ENCODE measurements around the gene GYG2.

Gene GYG2

DNA sequence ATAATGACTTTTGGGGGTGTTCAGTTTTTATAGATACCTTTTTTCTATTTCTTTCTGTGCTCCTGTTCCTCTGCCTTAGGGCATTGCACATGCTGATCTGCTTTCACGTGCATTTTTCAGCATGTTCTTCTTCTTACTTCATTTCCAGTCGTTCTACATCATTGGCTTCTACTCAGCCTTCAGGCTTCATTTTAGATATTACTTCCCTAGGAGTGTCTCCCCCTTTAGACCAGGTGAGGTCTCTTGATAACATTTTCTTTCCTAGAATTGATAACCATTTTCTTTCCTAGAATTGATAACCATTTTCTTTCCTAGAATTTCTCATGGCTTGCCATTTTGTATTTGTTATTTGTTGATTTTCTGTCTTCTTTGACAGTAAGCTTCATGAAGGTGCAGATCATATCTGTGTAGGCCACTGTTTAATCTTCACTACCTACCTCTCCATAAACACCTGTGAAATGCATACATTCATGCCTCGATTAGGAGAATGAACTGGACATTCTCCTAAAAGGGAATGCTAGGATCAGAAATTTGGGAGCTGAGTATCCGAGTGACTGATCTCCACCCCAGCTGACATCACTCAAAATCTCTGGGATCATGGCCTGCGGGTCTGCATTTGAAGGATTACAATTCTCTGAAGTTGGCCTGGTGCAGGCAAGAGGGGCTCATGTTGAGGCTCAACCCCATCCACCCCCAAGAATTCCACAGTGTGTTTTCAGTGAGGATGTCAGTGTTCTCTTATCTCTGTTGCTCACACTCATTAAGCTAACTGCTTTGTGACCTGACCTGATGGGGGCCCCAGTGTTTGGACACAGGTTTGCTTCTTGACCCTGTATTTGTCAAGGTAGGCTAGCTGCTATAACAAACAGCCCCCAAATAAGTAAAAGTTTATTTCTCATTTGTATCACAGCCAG is 45.7 kb downstream of the GYG2 start:
- no peaks in the 10 kb centered on the region for H3K9me3 ChIP-seq (ENCODE audit: control insufficient read depth, insufficient read depth, low read depth, low read length)
- no peak overlapping the region for H3K4me3 ChIP-seq (ENCODE audit: low read depth, low read length)
- no peak overlapping the region for H3K27ac ChIP-seq (ENCODE audit: extremely low read depth, low read depth, low read length)
- H3K36me3 ChIP-seq (ENCODE audit: control insufficient read depth in 2 of 2, insufficient read depth in 1 of 2, low read length in 2 of 2) = no peaks in the 10 kb centered on the region
- no peaks in the 10 kb centered on the region for H3K4me1 ChIP-seq (ENCODE audit: control insufficient read depth, insufficient read depth, low read length)
- no peak for TF ChIP-seq GLI4 (tag by site-specific recombination; IDR thresholded peaks at IDR 0.05)
- TF ChIP-seq ZBTB1 (tag by site-specific recombination; IDR thresholded peaks at IDR 0.05) = no peak
- TF ChIP-seq OVOL3 (tag by site-specific recombination; IDR thresholded peaks at IDR 0.05) = no peak
- TF ChIP-seq ZBTB48 (tag by site-specific recombination; IDR thresholded peaks at IDR 0.05) = no peak
- no peak for TF ChIP-seq ZNF416 (tag by site-specific recombination; IDR thresholded peaks at IDR 0.05)
- TF ChIP-seq ZBTB8A (tag by site-specific recombination; IDR thresholded peaks at IDR 0.05) = no peak
- TF ChIP-seq, protein P1, sequence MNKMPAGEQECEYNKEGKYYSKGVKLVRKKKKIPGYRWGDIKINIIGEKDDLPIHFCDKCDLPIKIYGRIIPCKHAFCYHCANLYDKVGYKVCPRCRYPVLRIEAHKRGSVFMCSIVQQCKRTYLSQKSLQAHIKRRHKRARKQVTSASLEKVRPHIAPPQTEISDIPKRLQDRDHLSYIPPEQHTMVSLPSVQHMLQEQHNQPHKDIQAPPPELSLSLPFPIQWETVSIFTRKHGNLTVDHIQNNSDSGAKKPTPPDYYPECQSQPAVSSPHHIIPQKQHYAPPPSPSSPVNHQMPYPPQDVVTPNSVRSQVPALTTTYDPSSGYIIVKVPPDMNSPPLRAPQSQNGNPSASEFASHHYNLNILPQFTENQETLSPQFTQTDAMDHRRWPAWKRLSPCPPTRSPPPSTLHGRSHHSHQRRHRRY (tag by site-specific recombination; IDR thresholded peaks at IDR 0.05) = no peak
- TF ChIP-seq, protein P2, sequence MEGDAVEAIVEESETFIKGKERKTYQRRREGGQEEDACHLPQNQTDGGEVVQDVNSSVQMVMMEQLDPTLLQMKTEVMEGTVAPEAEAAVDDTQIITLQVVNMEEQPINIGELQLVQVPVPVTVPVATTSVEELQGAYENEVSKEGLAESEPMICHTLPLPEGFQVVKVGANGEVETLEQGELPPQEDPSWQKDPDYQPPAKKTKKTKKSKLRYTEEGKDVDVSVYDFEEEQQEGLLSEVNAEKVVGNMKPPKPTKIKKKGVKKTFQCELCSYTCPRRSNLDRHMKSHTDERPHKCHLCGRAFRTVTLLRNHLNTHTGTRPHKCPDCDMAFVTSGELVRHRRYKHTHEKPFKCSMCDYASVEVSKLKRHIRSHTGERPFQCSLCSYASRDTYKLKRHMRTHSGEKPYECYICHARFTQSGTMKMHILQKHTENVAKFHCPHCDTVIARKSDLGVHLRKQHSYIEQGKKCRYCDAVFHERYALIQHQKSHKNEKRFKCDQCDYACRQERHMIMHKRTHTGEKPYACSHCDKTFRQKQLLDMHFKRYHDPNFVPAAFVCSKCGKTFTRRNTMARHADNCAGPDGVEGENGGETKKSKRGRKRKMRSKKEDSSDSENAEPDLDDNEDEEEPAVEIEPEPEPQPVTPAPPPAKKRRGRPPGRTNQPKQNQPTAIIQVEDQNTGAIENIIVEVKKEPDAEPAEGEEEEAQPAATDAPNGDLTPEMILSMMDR (tag by site-specific recombination; IDR thresholded peaks at IDR 0.05) = no peak
- TF ChIP-seq ZNF514 (tag by site-specific recombination; IDR thresholded peaks at IDR 0.05) = no peak
- TF ChIP-seq, protein P3, sequence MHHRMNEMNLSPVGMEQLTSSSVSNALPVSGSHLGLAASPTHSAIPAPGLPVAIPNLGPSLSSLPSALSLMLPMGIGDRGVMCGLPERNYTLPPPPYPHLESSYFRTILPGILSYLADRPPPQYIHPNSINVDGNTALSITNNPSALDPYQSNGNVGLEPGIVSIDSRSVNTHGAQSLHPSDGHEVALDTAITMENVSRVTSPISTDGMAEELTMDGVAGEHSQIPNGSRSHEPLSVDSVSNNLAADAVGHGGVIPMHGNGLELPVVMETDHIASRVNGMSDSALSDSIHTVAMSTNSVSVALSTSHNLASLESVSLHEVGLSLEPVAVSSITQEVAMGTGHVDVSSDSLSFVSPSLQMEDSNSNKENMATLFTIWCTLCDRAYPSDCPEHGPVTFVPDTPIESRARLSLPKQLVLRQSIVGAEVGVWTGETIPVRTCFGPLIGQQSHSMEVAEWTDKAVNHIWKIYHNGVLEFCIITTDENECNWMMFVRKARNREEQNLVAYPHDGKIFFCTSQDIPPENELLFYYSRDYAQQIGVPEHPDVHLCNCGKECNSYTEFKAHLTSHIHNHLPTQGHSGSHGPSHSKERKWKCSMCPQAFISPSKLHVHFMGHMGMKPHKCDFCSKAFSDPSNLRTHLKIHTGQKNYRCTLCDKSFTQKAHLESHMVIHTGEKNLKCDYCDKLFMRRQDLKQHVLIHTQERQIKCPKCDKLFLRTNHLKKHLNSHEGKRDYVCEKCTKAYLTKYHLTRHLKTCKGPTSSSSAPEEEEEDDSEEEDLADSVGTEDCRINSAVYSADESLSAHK (tag by site-specific recombination; IDR thresholded peaks at IDR 0.05) = no peak
- TF ChIP-seq ZNF660 (tag by site-specific recombination; IDR thresholded peaks at IDR 0.05) = no peak
- no peak for TF ChIP-seq ZNF324 (tag by site-specific recombination; IDR thresholded peaks at IDR 0.05)
- ChIA-PET POLR2A (no interaction called here), CTCF (interaction anchor here (0.6 to 1.3 kb wide), 2 partner anchors 10 to 11 kb away, joined by 3 read pairs; no protein-coding TSS in a partner anchor)

DNA sequence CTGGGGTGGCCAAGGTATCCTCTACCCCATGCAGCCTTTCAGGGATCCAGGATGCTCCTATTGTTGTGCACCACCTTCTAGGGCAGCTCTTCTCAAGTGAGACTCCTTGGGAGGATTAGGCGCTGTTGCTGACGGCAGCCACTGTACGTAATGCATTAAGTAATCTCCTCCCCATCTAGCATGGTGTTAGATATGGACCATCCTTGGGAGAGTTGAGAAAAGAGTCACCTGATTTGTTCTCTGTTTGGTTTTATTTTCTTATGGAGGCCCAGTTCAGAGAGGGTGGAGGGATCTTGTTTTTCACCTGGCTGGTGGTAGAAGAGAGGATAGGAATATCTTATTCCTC is 46.4 kb downstream of the GYG2 start:
- Histone ChIP-seq H3K4me1 (ENCODE audit: control insufficient read depth, insufficient read depth, low read length) (no peaks in the 10 kb centered on the region), H3K4me3 (ENCODE audit: low read depth, low read length) (no peak overlapping the region), H3K36me3 (ENCODE audit: control insufficient read depth in 2 of 2, insufficient read depth in 1 of 2, low read length in 2 of 2) (no peaks in the 10 kb centered on the region), H3K9me3 (ENCODE audit: control insufficient read depth, insufficient read depth, low read depth, low read length) (no peaks in the 10 kb centered on the region), H3K27ac (ENCODE audit: extremely low read depth, low read depth, low read length) (no peak overlapping the region)
- ChIA-PET POLR2A (no interaction called here), CTCF (interaction anchor here (0.6 to 1.3 kb wide), 3 partner anchors 8 to 11 kb away, joined by 3 to 4 read pairs (median 3); no protein-coding TSS in a partner anchor)
- TF ChIP-seq ZNF473 (tag by site-specific recombination; IDR thresholded peaks at IDR 0.05) (no peak), ZNF211 (tag by site-specific recombination; IDR thresholded peaks at IDR 0.05; ENCODE audit: low read depth) (no peak), ZNF132 (tag by site-specific recombination; IDR thresholded peaks at IDR 0.05; ENCODE audit: borderline replicate concordance) (no peak), OVOL3 (tag by site-specific recombination; IDR thresholded peaks at IDR 0.05) (no peak), ZNF701 (tag by site-specific recombination; IDR thresholded peaks at IDR 0.05) (no peak), ZNF791 (tag by site-specific recombination; IDR thresholded peaks at IDR 0.05) (no peak), ZSCAN16 (tag by site-specific recombination; IDR thresholded peaks at IDR 0.05) (no peak), ZNF155 (tag by site-specific recombination; IDR thresholded peaks at IDR 0.05) (no peak), ZNF624 (tag by site-specific recombination; IDR thresholded peaks at IDR 0.05) (no peak), ZNF366 (tag by site-specific recombination; conservative IDR thresholded peaks at IDR 0.05) (no peak)
- TF ChIP-seq, protein P4, sequence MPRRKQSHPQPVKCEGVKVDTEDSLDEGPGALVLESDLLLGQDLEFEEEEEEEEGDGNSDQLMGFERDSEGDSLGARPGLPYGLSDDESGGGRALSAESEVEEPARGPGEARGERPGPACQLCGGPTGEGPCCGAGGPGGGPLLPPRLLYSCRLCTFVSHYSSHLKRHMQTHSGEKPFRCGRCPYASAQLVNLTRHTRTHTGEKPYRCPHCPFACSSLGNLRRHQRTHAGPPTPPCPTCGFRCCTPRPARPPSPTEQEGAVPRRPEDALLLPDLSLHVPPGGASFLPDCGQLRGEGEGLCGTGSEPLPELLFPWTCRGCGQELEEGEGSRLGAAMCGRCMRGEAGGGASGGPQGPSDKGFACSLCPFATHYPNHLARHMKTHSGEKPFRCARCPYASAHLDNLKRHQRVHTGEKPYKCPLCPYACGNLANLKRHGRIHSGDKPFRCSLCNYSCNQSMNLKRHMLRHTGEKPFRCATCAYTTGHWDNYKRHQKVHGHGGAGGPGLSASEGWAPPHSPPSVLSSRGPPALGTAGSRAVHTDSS (tag by site-specific recombination; IDR thresholded peaks at IDR 0.05) = no peak
- TF ChIP-seq, protein P5, sequence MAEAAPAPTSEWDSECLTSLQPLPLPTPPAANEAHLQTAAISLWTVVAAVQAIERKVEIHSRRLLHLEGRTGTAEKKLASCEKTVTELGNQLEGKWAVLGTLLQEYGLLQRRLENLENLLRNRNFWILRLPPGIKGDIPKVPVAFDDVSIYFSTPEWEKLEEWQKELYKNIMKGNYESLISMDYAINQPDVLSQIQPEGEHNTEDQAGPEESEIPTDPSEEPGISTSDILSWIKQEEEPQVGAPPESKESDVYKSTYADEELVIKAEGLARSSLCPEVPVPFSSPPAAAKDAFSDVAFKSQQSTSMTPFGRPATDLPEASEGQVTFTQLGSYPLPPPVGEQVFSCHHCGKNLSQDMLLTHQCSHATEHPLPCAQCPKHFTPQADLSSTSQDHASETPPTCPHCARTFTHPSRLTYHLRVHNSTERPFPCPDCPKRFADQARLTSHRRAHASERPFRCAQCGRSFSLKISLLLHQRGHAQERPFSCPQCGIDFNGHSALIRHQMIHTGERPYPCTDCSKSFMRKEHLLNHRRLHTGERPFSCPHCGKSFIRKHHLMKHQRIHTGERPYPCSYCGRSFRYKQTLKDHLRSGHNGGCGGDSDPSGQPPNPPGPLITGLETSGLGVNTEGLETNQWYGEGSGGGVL (tag by site-specific recombination; IDR thresholded peaks at IDR 0.05) = no peak

Data from HEK293 (cell line).